HEK293T (cell line): ENCODE data around the gene COQ8A.

Experiments used
- FOXM1 ChIP-seq: fragments of 450-650 bp; IDR thresholded peaks from 2 replicates; pipeline ENCODE4 v1.6.1; 2017; ENCODE audit warnings: mild to moderate bottlenecking, borderline replicate concordance
- SUZ12 ChIP-seq: fragments of 450-650 bp; IDR thresholded peaks from 2 replicates; pipeline ENCODE4 v1.6.1; 2016; ENCODE audit warnings: mild to moderate bottlenecking

DNA sequence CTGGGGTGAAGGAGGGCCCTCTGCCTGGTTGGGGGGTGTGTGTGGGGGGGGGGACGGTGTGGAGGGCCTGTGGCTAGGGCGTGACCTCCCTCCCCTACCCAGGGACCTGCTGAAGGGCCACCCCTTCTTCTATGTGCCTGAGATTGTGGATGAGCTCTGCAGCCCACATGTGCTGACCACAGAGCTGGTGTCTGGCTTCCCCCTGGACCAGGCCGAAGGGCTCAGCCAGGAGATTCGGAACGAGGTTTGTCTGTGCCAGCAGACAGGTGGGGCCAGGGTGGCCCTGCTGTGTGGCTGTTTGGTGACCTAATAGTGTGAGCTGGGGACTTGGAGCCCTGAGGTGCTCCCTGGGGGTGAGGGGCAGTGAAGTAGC is 43.9 kb downstream of the COQ8A start:
- TF ChIP-seq FOXM1 (no peak), SUZ12 (no peak)
